Stimulated activated CD4-positive, alpha-beta T cell treated with anti-CD3 and anti-CD28 coated beads, Interleukin-1b, Interleukin-23, amount 100 ng/mL, for 24 hours (primary cell): ENCODE measurements around the gene APMAP.
"Not testable (repeated sequence)": the region's sequence is repeated elsewhere in the genome, so short reads cannot be mapped to it uniquely, and the experiment has no call there.

Experiments
- DNase-seq, 4 experiments: peaks; one replicate each; pipeline ENCODE4 v3.0.0-alpha.2; 2020; ENCODE audit warnings: low read depth in 4 of 4, low spot score in 1 of 4

The APMAP gene

DNA sequence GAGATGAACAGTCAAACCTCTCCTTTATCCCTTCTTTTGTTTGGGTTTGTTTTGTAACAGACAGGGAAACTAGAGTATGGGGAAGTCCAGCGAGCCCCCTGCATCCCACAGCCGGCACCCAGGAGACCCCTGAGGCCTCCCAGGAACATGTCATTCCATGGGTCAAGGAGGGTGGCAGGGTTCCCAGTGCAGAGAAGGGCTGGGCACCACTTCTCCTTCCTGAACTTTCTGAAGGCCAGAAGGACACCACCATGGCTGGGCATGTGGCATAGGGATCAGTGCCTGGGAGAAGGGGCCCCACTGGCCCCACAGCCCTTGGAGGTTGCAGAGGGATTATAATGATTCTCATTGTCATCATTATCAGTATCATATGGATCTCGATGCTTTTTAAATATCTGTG, 57.4 kb downstream of the APMAP start:
- DNase-seq, result no peak

DNA sequence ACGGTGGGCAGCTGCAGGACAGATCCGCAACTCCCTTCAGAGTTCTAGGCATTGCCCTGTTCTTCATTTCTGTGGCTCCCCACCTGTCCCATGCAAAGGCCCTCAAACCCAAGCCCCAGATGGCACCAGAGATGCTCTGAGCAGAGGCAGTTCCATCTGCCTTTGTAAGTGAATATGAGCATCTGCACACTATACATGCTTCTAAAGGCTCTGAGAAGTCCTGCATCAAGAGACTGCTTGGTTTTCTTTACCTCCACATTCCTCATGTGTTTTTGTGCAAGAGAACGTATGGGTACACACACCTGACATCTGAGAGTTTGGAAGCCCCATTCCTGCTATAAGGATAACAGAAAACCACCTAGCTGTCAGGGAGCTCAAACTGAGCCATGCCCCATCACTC, 57.8 kb downstream of the APMAP start:
- DNase-seq, result no peak

DNA sequence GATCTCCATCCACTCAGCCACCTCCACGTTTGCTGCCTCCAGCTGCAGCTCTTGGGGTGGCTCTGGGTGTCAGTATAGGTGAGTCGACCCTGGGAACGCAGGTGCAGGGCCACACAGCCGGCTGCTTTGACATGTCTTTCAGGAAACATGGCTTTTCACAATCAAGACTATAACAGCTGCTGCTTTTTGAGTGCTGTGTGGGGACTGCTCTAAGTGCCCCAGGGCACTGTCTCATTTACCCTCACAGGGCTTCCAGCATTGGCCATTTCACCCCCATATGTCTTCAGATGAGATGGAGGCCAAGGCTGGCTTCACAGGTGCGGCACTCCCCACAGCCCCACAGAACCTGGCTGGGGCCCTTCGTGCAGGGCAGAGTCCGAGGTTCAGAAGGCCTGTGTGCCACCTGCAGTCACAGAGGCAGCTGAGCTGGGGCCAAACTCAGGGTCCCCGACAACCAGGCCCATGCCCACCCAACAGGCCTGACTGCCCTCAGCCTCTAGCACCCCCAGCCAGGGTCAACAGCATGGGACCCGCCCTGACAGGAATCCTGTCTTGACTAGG, 58.4 kb downstream of the APMAP start:
- DNase-seq, result no peak

DNA sequence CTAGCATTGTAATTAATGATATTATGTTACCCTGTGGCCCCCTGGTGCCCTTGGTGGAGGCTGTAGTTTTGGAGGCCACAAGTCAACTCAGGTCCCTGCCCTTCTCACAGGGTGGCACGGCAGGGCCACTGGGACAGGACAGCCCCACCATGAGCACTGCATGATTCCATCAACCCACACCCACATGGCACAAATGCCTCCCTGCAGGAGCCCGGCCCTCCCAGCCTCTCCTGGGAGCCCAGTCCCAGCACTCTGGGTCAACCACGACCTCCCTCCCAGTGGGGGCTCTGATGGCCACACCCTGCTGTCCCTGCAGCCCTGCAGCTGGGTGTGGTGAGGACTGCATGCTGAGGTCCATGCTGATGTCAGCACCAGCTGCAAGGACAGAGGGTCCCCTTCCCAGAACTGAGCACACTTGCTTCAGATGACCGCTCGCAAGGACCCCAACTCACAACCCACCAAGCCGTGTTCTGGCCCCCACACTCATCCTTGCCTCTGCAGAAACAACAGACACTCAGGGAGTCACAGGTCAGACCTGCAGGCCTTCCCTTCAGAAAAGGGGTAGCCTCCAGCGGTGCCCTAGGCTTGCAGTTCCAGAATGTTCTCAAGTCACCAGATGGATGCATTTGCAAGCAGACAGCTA, 59.2 kb downstream of the APMAP start:
- DNase-seq, result no peak

DNA sequence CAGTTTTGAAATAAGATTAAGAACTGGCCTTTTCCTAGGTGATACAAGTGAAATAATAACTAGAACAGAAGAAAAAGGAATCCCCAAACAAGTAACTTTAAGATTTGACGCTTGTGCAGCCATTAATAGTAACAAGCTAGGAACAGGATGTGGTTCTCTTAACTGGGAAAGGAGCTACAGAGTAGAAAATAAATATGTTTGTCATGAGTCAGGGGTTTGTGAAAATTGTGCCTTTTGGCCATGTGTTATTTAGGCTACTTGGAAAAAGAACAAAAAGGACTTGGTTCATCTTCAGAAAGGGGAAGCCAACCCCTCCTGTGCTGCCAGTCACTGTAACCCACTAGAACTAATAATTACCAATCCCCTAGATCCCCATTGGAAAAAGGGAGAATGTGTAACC, 60.7 kb downstream of the APMAP start:
- DNase-seq, result not testable (repeated sequence)

DNA sequence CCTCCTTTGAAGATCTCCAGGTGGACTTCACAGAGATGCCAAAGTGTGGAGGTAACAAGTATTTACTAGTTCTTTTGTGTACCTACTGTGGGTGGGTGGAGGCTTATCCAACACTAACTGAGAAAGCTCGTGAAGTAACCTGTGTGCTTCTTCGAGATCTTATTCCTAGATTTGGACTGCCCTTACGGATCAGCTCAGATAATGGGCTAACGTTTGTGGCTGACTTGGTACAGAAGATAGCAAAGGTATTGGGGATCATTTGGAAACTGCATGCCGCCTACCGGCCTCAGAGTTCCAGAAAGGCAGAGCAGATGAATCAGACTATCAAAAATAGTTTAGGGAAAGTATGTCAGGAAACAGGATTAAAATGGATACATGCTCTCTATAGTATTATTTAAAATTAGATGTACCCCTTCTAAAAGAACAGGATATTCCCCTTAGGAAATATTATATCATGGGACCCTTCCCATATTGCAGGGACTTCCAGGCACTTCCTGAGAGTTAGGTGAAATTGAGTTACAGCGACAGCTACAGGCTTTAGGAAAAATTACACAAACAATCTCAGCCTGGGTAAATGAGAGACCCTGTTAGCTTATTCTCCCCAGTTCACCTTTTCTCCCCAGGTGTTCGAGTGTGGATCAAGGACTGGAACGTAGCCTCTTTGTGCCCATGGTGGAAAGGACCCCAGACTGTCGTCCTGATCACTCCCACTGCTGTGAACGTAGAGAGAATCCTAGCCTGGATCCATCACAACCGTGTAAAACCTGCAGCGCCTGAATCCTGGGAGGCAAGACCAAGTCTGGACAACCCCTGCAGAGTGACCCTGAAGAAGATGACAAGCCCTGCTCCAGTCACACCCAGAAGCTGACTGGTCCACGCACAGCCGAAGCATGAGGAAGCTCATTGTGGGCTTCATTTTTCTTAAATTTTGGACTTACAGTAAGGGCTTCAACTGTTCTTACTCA, 61.5 kb downstream of the APMAP start:
- not testable (repeated sequence) for DNase-seq

DNA sequence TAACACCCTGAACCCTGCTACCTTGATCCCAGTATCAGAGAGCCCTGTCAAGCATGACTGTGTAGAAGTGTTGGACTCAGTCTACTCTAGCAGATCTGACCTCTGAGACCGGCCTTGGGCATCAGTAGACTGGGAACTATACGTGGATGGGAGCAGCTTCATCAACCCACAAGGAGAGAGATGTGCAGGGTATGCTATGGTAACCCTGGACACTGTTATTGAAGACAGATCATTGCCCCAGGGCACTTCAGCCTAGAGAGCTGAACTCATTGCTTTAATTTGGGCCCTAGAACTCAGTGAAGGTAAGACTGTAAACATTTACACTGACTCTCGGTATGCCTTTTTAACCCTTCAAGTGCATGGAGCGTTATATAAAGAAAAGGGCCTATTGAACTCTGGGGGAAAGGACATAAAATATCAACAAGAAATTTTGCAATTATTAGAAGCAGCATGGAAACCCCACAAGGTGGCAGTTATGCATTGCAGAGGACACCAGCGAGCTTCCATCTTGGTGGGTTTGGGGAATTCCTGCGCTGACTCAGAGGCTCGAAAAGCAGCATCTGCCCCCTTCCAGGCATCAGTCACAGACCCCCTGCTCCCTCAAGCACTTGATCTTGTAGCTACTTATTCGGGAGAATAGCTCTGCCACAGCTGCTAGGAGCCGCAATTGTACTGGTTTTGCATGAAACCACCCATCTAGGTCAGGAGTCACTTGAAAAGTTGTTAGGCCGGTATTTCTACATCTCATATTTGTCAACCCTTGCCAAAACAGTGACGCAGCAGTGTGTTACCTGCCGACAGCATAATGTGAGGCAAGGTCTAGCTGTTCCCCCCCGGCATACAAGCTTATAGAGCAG, 62.5 kb downstream of the APMAP start:
- DNase-seq, result not testable (repeated sequence)

DNA sequence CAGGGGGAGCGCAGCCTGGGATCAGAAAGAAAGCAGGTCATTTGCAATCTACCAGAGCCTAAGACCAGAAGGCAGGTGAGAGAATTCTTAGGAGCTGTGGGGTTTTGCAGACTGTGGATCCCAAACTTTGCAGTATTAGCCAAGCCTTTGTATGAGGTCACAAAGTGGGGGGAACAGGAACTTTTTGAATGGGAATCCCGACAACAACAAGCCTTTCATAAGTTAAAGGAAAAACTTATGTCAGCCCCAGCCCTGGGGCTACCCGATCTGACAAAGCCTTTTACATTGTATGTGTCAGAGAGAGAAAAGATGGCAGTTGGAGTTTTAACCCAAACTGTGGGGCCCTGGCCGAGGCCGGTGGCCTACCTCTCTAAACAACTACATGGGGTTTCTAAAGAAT, 63.3 kb downstream of the APMAP start:
- not testable (repeated sequence) for DNase-seq

DNA sequence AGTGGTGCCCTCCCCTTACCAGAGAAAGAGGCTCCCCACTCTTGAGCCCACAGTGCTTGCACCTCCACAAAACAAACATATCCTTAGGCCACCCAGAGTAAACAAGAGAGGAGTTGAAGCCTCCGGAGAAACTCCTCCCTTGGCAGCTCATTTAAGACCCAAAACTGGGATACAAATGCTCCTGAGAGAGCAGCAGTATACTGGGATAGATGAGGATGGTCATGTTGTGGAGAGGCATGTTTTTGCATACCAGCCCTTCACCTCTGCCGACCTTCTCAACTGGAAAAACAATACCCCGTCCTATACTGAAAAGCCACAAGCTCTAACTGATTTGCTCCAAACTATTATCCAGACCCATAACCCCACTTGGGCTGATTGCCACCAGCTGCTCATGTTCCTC, 71.8 kb downstream of the APMAP start:
- not testable (repeated sequence) for DNase-seq

DNA sequence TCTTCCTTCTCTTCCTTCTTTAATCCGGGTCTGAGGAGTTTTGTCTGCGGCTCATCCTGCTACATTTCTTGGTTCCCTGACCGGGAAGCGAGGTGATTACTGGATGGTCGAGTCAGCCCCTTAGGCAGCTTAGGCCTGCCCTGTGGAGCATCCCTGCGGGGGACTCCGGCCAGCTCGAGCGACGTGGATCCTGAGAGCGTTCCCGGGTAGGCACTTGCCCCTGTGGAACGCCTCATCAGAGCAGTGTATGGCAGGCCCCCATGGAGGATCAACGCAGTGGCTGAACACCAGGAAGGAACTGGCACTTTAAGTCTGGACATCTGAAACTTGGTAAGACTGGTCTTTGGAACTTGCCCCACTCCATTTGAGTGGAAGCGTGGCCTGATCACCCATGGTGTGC, 72.9 kb downstream of the APMAP start:
- not testable (repeated sequence) for DNase-seq

DNA sequence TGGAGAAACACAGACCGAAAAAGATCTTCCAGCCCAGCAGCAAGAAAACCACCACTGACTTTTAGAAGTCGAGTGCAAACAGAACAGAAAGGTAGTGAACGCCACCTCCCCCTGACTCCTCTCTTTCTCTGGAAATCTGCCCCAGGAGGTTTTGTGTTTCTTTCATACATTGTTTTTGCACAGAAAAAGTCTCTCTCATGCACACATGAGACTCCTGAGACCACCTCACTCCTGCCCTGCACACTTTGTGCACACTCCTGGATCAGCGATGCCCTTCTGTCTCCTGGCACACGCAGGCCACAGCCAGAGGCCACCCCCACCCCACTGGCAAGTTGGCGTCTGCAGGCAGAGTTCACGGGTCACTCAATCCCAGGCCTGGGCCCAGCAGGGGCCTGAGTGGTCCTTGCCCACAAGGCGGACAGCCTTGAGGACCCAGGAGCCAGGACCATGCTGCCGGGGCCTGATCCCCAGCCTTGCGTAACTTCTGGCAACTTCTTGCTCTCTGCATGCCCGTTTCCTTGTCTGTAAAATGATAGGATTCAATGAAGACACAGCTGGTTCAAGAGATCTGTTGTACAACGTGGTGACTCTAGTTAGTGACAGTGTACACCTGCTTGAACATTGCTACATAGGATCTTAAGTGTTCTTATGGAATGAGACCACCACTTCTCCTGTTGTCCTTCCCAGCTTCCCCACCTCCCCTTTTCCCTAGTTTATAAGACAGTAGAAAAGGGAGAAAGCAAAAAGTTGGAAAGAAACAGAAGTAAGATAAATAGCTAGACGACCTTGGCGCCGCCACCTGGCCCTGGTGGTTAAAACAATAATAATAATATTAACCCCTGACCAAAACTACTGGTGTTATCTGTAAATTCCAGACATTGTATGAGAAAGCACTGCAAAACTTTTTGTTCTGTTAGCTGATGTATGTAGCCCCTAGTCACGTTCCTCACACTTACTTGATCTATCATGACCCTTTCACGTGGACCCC, 73.7 kb downstream of the APMAP start:
- no peak for DNase-seq

DNA sequence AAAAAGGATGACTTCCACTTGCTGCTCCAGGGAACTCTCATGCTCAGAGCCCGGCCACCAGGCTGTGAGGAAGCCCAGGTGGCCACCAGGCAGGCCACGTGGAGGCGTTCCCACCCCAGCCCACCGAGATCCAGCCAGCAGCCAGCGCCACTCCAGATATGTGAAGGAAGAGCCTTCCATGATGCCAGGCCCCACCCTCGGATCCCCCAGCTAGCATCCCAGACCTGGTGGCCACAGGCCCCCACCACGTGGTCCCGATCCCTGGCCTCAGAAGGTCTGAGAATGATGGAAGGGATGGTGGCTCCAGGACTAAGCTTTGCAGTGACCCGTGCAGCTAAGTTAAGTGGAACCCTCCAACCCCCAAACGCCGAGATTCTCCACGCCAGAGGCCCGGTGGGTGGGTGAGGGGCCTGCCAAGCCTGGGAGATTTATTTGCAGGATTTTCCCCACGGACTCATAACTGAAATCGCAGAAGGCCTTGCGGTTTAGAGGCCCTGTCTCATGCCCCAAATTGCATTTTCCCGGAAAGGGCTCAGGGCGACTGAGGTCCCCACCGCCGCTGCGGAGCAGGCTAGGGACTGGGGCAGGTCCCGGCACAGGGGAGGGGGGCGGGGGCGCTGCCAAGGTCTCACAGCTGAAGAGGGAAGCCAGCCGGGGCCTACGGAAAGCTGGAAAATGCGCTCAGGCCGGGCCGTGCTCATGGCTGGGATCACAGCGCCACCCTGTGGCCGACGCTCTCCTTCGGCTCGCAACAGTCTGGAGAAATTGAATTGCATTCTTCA, 74.6 kb downstream of the APMAP start:
- peak in 3 of 4 experiments; percentile 13 to 24 (median 22) for DNase-seq

DNA sequence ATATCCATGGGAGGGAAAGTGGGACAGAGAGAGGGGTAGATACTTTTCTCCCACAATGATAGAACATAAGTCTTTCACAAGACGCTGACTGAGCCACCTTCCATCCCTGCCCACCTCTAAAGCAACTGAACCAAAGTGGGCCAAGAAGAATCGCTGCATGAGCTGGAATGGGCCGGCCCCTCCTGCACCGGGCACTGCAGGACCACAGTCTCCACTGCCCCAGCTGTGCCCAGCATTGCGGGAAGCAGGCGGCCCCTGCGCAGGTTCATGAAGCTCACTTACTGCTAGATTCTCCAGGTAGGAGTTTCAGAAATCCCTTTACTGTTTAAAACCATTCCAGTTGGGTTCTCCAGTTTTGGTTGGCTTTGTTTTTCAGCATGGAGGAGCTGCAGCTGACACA, 75.5 kb downstream of the APMAP start:
- no peak for DNase-seq

DNA sequence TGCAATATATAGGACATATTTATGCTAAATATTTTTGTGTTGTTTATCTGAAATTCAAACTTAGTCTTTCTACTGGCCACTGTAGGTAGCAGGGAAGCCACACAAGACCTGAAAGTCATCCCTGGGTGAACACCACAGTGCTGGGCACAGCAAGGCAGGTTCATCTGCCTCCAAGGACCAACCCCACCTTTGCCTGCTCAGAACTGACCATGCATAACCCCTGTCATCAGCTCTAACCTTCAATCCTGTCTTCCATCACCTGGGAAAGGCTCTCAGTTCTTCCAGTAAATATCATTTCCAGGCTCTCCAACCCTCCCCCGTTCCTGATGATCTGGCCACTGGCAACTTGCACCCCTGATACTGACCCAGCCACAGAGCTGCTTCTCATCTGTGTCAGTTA, 76.1 kb downstream of the APMAP start:
- no peak for DNase-seq

DNA sequence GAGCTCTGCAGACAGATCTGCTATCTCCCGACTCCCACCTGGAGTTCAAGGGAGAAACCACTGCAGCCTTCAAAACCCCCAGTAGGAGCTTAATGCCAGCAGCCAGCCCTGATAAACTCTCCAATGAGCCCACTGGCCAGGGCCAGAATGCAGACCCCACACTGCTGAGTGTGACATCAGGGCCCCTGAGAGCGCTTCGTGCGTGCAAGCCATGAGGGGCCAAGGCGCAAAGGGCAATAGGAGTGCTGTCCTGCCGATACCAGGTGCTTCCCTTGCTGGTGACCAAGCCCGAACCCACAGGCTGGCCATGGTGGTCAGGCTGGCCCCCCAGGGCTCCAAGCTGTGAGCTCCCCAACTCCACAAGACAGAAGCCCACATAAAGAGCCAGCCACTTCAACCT, 76.7 kb downstream of the APMAP start:
- DNase-seq, result no peak

DNA sequence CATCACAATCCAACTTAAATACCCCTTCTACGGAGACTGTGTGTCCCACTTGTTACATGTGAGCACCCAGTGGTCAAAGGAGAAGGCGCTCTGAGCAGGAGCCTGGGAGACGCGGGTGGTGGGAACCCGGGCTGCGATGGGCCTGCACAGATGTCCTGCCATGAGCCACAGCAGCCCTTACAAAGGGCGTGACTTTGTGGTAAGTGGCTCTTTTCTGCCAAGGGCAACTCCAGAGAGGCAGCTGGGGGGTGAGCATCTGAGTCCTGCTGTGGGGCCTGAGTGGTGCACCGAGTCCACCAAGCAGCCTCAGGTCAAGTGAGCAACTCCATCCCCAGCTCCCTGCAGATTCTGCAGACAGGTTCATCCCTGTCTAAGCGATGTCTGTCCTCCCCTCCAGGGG, 77.1 kb downstream of the APMAP start:
- DNase-seq, result no peak

DNA sequence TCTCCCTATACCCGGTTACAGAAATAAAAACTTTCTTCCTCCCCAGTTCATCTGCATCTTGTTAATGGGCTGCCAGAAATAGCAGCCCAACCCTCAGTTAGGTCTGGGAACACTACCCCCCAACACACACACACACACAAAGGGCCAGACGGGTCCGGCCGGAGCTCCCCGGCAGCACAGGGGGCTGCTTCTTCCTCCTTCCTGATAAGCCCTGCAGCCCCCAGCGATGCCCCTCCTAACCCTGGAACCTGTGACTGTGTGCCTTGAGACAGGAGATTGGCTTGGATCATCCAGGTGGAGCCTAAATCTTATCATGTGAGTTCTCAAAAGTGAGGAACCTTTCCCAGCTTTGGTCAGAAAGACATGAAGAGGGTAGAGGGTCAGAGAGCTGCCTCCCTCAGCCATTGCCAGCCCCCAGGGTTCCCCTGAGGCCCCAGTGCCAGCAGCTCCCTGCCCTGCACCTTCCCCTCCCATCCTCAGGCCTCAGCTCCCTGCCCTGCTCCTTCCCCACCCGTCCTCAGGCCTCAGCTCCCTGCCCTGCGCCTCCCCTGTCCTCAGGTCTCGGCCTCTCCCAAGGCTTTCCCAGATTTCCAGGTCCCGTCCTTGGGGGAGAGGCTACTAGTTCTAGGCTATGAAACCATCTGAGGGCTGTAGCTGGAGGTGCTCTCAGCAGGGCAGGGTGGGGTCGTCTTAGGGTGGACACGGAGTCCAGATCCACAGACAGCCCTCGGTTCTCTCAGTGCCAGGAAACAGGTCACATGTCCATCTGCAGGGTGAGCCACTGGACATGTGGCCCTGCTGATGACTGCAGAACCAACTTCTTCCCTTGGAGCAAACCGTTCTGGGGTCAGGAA, 77.9 kb downstream of the APMAP start:
- DNase-seq, result no peak

DNA sequence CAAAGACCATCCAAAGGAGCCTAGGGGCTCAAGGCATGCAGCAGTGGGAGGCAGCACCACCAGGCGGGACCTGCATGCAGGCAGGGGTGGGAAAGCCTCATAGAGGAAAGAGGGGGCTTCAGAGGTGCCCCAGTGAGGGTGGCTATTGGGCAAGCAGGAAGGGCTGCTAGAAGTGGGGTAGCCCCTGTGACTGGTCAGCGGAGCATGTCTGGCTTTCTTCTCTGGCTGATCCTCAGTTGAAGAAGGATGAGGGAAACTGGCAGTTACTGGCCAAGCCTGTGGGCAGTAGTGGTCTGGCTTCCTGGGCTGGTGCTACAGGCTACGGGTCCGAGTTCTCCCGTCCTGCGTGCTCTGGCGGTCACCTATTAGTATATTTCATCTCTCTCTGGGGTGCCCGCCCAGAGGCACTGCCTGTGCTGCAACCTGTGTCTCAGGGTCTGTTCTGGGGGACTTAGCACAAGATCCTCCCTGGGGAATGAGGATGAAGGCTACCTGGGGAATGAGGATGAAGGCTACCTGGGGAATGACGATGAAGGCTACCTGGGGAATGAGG, 79.4 kb downstream of the APMAP start:
- no peak for DNase-seq
